Muscle layer of duodenum (tissue), 2 donors: ENCODE measurements around the gene CAND2.

Experiments used
- H3K27ac ChIP-seq: one replicate; pipeline ENCODE4 v1.7.0; 2013; ENCODE audit warnings: mild to moderate bottlenecking, low read length
- H3K27me3 ChIP-seq: one replicate; pipeline ENCODE4 v1.7.0; 2013; ENCODE audit warnings: low read depth, mild to moderate bottlenecking, control low read depth, low read length
- H3K36me3 ChIP-seq, 2 donors: one replicate each; pipeline ENCODE4 v1.7.0; 2013; ENCODE audit warnings: low read length in 2 of 2, control low read depth in 1 of 2, mild to moderate bottlenecking in 1 of 2; ENCODE audit not compliant: insufficient read depth in 2 of 2, control insufficient read depth in 1 of 2
- H3K4me1 ChIP-seq, 2 donors: one replicate each; pipeline ENCODE4 v1.7.0; 2013; ENCODE audit warnings: low read length in 2 of 2, mild to moderate bottlenecking in 2 of 2, control low read depth in 1 of 2, moderate library complexity in 1 of 2; ENCODE audit not compliant: insufficient read depth in 2 of 2, control insufficient read depth in 1 of 2
- H3K4me3 ChIP-seq, 2 donors: one replicate each; pipeline ENCODE4 v1.7.0; 2013; ENCODE audit warnings: low read length in 2 of 2, low read depth in 1 of 2, mild to moderate bottlenecking in 1 of 2
- H3K9me3 ChIP-seq, 2 donors: one replicate each; pipeline ENCODE4 v1.7.0; 2013; ENCODE audit warnings: low read length in 2 of 2, control low read depth in 1 of 2, mild to moderate bottlenecking in 1 of 2; ENCODE audit not compliant: control insufficient read depth in 1 of 2
- donor health status: healthy.

Gene CAND2

DNA sequence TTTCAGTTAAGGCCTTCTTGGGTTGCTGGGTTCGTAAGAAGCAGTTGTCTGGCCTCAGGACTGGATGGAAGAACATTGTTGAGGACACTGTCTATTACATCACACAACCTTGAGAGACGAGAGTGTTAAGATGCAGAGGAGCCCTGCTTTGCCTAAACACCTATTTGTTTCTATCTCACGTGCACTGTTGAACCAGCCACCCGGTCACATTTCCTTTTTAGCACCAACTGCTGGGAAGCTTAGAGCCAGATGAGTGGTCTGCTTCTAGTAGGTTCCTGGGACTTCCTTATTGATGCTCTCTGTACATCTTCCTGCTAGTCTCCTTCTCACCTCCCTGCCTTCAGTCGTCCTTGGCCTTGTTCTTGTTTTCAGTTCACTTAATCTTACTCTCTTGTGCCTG is 22.3 kb downstream of the CAND2 start:
- Histone ChIP-seq H3K4me1 (no peaks in the 10 kb centered on the region), H3K36me3 (peaks cover under 1 to 53% of the 10 kb centered on the region in 2 donors), H3K27ac (no peak overlapping the region)

DNA sequence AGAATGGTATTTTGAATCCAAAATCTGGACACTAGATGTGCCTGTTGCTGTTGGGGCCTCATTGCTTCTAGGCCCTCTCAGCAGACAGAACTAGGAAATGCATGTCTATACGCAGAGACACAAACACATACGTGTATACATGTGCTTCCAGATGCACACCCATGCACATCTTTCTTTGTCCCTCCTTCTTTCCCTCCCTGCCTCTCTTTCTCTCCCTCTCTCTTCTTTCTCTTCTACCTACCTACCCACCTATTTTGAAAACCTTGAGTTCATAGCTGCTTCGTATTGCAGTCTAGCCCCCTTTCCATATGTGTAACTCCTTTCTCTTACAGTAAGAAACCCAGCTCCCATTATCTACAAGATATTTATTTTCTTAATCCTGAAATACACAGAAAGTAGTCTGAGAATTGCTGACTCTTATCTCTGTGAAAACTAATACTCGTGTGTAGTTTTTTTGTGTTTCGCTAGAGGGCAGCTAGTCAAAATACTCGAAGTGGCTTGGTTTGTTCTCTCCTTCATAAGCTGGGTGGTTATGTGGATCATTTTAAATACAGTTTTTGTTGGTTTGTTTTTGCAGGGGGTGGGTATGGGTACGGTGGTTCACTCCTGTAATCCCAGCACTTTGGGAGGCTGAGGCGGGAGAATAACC is 26.4 kb downstream of the CAND2 start:
- no peaks in the 10 kb centered on the region for H3K9me3 ChIP-seq
- no peak overlapping the region for H3K4me3 ChIP-seq
- no peaks in the 10 kb centered on the region for H3K4me1 ChIP-seq
- H3K27me3 ChIP-seq = no peaks in the 10 kb centered on the region
- peaks cover 0 to 41% of the 10 kb centered on the region in 2 donors for H3K36me3 ChIP-seq
- H3K27ac ChIP-seq = no peak overlapping the region

More for the DNA sequence above, 22.3 kb downstream of the CAND2 start:
- Histone ChIP-seq H3K27me3 (no peaks in the 10 kb centered on the region), H3K4me3 (no peak overlapping the region), H3K9me3 (no peaks in the 10 kb centered on the region)

DNA sequence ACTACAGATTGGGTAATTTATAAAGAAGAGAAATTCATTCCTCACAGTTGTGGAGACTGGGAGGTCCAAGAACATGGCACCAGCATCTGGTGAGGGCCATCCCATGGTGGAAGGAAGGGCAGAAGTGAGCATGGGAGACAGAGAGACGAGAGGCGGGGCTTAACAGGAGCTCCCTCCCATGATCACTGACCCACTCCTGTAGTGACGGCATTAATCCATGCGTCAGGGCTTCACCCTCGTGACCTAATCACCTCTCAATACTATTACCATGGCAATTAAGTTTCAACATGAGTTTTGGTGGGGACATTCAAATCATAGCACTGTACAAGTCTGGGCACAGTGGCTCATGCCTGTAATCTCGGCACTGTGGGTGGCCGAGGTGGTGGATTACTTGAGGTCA is 27.8 kb downstream of the CAND2 start:
- Histone ChIP-seq H3K4me3 (no peak overlapping the region), H3K4me1 (no peaks in the 10 kb centered on the region), H3K9me3 (no peaks in the 10 kb centered on the region), H3K27me3 (no peaks in the 10 kb centered on the region), H3K27ac (no peak overlapping the region), H3K36me3 (peaks cover 0 to 47% of the 10 kb centered on the region in 2 donors)

DNA sequence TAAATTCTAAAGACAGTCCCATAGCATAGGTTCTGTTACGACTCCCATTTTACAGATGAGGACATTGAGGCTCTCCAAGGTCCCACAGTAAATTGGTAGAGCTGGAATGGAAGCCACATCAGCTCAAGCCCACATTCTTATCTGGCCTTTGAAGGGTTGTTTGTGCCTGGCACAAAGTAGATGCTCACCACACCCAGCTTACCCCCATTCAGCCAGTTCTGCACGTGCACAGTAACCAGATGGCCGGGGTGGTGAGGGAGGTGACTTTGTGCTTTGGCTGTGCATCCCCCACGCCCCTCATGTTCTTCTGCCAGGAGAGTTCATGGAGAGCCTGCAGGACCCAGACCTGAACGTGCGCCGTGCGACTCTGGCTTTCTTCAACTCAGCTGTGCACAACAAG is 28.7 kb downstream of the CAND2 start:
- Histone ChIP-seq H3K27me3 (no peaks in the 10 kb centered on the region), H3K4me1 (no peaks in the 10 kb centered on the region), H3K4me3 (no peak overlapping the region), H3K27ac (no peak overlapping the region), H3K36me3 (peaks cover 0 to 51% of the 10 kb centered on the region in 2 donors), H3K9me3 (no peaks in the 10 kb centered on the region)

DNA sequence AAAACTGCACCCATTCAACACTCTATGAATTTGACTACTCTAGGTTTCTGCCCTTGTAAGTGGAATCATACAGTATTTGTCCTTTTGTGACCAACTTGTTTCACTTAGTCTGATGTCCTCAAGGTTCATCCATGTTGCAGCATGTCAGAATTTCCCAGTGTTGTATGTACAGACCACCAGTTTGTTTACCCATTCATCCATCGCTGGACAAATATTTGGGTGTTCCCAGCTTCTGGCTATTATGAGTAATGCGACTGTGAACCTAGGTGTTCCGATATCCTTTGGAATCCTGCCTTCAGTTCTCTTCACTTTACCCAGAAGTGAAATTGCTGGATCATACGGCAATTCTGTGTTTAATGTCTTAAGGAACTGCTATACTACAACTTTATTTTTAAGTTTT is 32.3 kb downstream of the CAND2 start:
- Histone ChIP-seq H3K36me3 (peaks cover 23 to 76% of the 10 kb centered on the region in 2 donors), H3K4me1 (no peaks in the 10 kb centered on the region), H3K27ac (no peak overlapping the region)

DNA sequence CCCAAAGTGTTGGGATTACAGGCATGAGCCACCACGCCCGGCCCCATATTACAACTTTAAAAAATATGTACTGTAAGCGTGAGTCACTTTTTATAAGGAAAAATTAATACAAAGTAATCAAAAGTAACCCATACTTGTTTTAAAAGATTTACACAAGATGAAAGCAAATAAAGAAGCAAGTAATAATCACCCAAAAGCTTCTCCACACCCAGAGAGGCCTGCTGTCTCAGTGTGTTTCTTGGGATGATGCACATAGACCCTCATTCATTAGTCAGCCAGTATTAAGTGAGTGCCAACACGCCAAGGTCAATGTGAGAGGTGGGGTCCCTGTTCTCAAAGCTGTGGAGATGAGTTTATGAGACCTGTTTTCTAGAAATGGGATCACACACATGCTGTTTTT is 32.9 kb downstream of the CAND2 start:
- no peaks in the 10 kb centered on the region for H3K9me3 ChIP-seq
- no peak overlapping the region for H3K27ac ChIP-seq
- H3K36me3 ChIP-seq = peaks cover 29 to 82% of the 10 kb centered on the region in 2 donors
- H3K4me3 ChIP-seq = no peak overlapping the region
- no peaks in the 10 kb centered on the region for H3K4me1 ChIP-seq
- no peaks in the 10 kb centered on the region for H3K27me3 ChIP-seq

More for the DNA sequence above, 32.3 kb downstream of the CAND2 start:
- H3K9me3 ChIP-seq = no peaks in the 10 kb centered on the region
- no peaks in the 10 kb centered on the region for H3K27me3 ChIP-seq
- H3K4me3 ChIP-seq = no peak overlapping the region

DNA sequence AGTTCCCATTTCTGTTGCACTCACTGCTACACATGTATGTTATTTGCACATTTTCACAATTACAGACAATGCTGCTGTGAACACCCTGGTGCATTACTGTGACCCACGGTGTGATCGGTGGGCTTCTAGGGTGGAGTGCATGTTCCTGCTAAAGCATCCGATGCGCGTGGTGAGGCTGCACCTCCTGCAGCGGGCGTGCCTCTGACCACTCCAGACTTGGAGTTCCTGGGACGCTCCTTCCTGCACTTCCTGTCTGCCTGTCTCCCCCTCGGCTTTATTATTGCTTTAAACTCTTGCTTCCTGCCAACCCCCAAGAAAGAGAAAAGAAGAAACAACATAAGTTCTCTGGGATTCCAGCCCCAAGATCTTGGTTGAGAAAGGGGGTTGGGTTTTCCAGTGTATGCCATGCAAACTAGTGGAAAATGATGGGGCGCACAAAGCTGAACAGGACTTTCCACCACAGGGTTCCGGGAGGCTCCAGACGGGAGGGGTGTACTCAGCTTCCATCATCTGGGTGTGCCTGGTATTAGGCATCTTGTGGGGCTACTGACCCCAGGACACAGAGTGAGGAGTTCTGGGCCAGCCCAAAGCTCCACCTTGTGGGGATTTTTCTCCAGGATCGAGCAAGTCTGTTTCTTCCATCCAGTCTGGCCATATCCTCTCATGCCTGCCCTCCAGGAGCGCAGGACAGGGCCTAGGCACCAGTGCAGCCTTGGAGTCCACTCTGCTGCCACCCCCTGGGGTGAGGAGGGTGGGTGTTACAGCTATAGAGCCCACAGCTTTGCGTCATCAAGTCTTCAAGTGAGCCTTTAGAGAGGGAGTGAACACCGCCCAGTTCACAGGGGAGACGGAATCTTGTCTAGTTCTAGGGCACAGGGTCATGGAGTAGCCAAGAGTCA is 33.7 kb downstream of the CAND2 start:
- Histone ChIP-seq H3K36me3 (peaks cover 36 to 86% of the 10 kb centered on the region in 2 donors), H3K27me3 (no peaks in the 10 kb centered on the region), H3K4me1 (no peaks in the 10 kb centered on the region), H3K9me3 (no peaks in the 10 kb centered on the region), H3K4me3 (no peak overlapping the region), H3K27ac (no peak overlapping the region)

DNA sequence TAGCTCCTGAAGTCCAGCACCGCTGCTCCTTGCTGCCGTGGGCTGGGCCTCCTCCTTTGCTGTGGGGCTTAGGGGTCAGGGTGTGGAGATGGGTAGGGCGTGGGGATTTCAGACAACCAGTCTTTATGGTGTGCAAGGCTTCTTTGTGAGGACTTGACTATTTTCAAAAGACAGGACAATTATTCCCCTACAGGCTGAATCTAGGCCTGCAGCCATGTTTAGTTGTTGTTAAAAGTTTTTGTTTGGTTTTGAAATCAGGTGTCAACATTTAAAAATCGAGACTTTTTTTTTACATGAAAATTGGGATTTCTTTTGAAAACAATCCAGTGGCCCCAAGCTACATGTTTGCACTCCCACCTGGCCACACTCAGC is 34.3 kb downstream of the CAND2 start:
- Histone ChIP-seq H3K36me3 (peaks cover 42 to 85% of the 10 kb centered on the region in 2 donors), H3K27me3 (no peaks in the 10 kb centered on the region), H3K4me3 (no peak overlapping the region), H3K4me1 (no peaks in the 10 kb centered on the region), H3K9me3 (no peaks in the 10 kb centered on the region), H3K27ac (no peak overlapping the region)

DNA sequence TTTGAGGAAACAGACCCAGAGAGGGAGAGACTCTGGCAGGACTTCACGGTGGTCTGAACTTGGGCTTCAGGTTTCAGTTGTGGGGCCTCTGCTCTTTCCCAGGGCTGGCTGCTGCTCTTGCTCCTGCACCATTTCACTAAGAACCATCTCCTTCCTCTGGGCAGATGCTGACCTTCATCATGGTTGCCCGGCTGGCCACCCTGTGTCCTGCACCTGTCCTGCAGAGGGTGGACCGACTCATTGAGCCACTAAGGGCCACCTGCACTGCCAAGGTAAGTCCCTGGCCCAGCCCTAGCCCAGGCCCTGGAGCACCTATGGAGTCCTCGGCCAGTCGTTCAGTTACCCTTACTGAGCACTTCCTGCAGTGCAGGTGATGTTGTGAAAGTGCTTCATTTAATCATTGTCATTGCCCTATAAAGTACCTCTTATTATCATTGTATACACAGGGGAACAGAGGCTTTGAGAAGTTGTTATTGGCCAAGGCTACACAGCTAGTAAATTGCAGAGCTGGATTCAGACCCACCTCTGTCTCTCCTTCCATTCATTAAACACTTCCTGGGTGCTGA is 34.9 kb downstream of the CAND2 start:
- Histone ChIP-seq H3K27me3 (no peaks in the 10 kb centered on the region), H3K9me3 (no peaks in the 10 kb centered on the region), H3K36me3 (peaks cover 48 to 85% of the 10 kb centered on the region in 2 donors), H3K27ac (no peak overlapping the region), H3K4me3 (no peak overlapping the region), H3K4me1 (no peaks in the 10 kb centered on the region)

DNA sequence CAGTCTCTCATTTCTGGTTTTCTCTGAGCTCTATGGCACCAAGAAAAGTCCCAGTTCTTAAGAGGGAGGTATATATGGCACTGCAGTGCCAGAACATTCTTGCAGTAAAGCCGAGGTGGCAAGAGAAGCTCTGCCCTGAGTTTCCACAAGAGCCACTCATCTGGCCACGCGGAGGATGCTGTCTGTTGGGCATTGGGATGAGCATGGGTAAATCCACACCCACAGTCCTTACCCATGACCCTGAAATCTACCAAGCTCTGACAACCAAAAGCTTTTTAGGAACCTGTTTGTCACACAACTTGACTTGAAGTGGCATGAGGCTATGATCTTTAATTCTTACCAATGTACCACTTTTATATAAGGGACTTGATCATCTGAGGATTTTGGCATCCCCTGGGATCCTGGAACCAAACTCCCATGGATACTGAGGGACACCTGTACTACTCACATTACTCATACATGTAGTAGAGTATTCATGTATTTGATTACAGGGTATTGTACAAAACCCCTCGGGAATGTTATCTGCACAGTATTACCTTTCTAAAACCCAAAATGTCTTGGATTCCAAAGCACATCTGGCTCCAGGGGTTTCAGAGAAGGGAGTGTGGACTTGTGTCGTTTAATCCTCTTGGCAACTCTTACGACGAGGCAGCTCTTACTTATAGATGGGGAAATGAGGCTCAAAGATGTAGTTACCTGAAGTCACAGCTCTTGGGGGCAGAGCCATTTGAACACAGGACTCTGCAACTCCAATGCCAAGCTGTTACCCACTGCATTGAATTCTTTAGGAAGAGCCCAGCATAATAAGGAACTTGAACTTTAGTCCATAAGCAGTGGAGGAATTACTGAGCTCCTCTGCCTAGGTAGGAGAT is 36.1 kb downstream of the CAND2 start:
- Histone ChIP-seq H3K9me3 (no peaks in the 10 kb centered on the region), H3K27ac (no peak overlapping the region), H3K4me3 (no peak overlapping the region), H3K27me3 (no peaks in the 10 kb centered on the region), H3K36me3 (peaks cover 60 to 90% of the 10 kb centered on the region in 2 donors), H3K4me1 (no peaks in the 10 kb centered on the region)
